ENCODE measurements around the gene GLT1D1. TPM values are rescaled to one million over a fixed set of nuclear protein-coding genes. Genes with fewer than 3 reads are reported as not detected.

GLT1D1 gene
- total RNA-seq, 1 experiment from 2014 or later = not detected

GRCh38 chr12:128863957-128864356 lies 10.7 kb downstream of the GLT1D1 start:
- Histone ChIP-seq H3K4me2 (ENCODE audit: low read length) (no peak overlapping the region), H3K9me2 (ENCODE audit: insufficient read depth) (no peaks in the 10 kb centered on the region), H3K9me3 (ENCODE audit: control insufficient read depth in 1 of 2, insufficient read depth in 1 of 2, low read depth in 1 of 2, low read length in 2 of 2) (no peaks in the 10 kb centered on the region), H3K4me3 (replicated peaks in 1 of 2; ENCODE audit: low read depth in 1 of 2, low read length in 2 of 2) (no peak overlapping the region), H3K79me2 (ENCODE audit: insufficient read depth, low read length) (no peaks in the 10 kb centered on the region), H3K9ac (ENCODE audit: low read length) (no peak overlapping the region), H3K4me1 (ENCODE audit: control insufficient read depth in 1 of 2, insufficient read depth in 2 of 2, low read length in 2 of 2) (no peaks in the 10 kb centered on the region), H4K20me1 (ENCODE audit: insufficient read depth) (no peaks in the 10 kb centered on the region), H3K36me3 (ENCODE audit: control insufficient read depth in 1 of 2, insufficient read depth in 2 of 2, low read length in 2 of 2) (no peaks in the 10 kb centered on the region), H3K27me3 (ENCODE audit: insufficient read depth, low read length) (no peaks in the 10 kb centered on the region), H2AFZ (ENCODE audit: low read depth, low read length, poor library complexity, severe bottlenecking) (no peak overlapping the region), H3K27ac (ENCODE audit: low read depth, low read length) (no peak overlapping the region)
- TF ChIP-seq ELF1 (IDR thresholded peaks at IDR 0.05; ENCODE audit: borderline replicate concordance, low read depth) = no peak
- TF ChIP-seq ZFX (IDR thresholded peaks at IDR 0.05) = no peak
- no peak for TF ChIP-seq CTCF (IDR thresholded peaks at IDR 0.05 in 2 of 3, conservative IDR thresholded peaks at IDR 0.05 in 1 of 3; ENCODE audit: borderline replicate concordance in 1 of 3, insufficient read depth in 1 of 3, low read depth in 2 of 3, low read length in 2 of 3)
- TF ChIP-seq TCF7L2 (IDR thresholded peaks at IDR 0.05; ENCODE audit: borderline replicate concordance, extremely low read depth, insufficient read depth, insufficient read length) = no peak
- ChIA-PET RAD21 (ENCODE audit: low non-redundant PET in 1 of 2, low total read pairs in 2 of 2, uncharacterized antibody in 2 of 2, unreplicated experiment in 2 of 2) (no interaction called here), POLR2A (no interaction called here), CTCF (no interaction called here)
- BruUV-seq (replicated peaks) = no TSS peak
- intact Hi-C loops (cut with micrococcal nuclease) = no loop called here
- DNase-seq (ENCODE audit: low read depth, low spot score) = no peak
- no peak for ATAC-seq

GRCh38 chr12:128864516-128865186 lies 11.4 kb downstream of the GLT1D1 start:
- RAD21 ChIA-PET (ENCODE audit: low non-redundant PET in 1 of 2, low total read pairs in 2 of 2, uncharacterized antibody in 2 of 2, unreplicated experiment in 2 of 2) = no interaction called here
- TF ChIP-seq ZBTB33 (IDR thresholded peaks at IDR 0.05; ENCODE audit: extremely low read depth, insufficient replicate concordance, low read length) (no peak), MAX (IDR thresholded peaks at IDR 0.05) (no peak), TCF7L2 (IDR thresholded peaks at IDR 0.05; ENCODE audit: borderline replicate concordance, extremely low read depth, insufficient read depth, insufficient read length) (no peak), RAD21 (IDR thresholded peaks at IDR 0.05; ENCODE audit: low read depth) (no peak), REST (IDR thresholded peaks at IDR 0.05; ENCODE audit: low read depth) (no peak), YY1 (IDR thresholded peaks at IDR 0.05; ENCODE audit: extremely low read depth, insufficient replicate concordance, low read depth, low read length) (no peak), EGR1 (IDR thresholded peaks at IDR 0.05; ENCODE audit: low read depth) (no peak), CEBPB (IDR thresholded peaks at IDR 0.05; ENCODE audit: low read depth) (no peak)

More at GRCh38 chr12:128864516-128865186, 11.4 kb downstream of the GLT1D1 start:
- intact Hi-C loops (cut with micrococcal nuclease) = no loop called here
- ATAC-seq (no peak), DNase-seq (ENCODE audit: low read depth, low spot score) (no peak)
- no peaks in the 10 kb centered on the region for H3K9me3 ChIP-seq (ENCODE audit: control insufficient read depth in 1 of 2, insufficient read depth in 1 of 2, low read depth in 1 of 2, low read length in 2 of 2)
- H4K20me1 ChIP-seq (ENCODE audit: insufficient read depth) = no peaks in the 10 kb centered on the region
- H3K27ac ChIP-seq (ENCODE audit: low read depth, low read length) = no peak overlapping the region
- no TSS peak for BruUV-seq (replicated peaks)
- POLR2A ChIA-PET = no interaction called here
- no peaks in the 10 kb centered on the region for H3K27me3 ChIP-seq (ENCODE audit: insufficient read depth, low read length)
- H2AFZ ChIP-seq (ENCODE audit: low read depth, low read length, poor library complexity, severe bottlenecking) = no peak overlapping the region
- no peak overlapping the region for H3K4me3 ChIP-seq (replicated peaks in 1 of 2; ENCODE audit: low read depth in 1 of 2, low read length in 2 of 2)
- no peaks in the 10 kb centered on the region for H3K36me3 ChIP-seq (ENCODE audit: control insufficient read depth in 1 of 2, insufficient read depth in 2 of 2, low read length in 2 of 2)
- no peak overlapping the region for H3K9ac ChIP-seq (ENCODE audit: low read length)
- CTCF ChIA-PET = no interaction called here
- H3K4me2 ChIP-seq (ENCODE audit: low read length) = no peak overlapping the region
- H3K4me1 ChIP-seq (ENCODE audit: control insufficient read depth in 1 of 2, insufficient read depth in 2 of 2, low read length in 2 of 2) = no peaks in the 10 kb centered on the region
- H3K9me2 ChIP-seq (ENCODE audit: insufficient read depth) = no peaks in the 10 kb centered on the region
- H3K79me2 ChIP-seq (ENCODE audit: insufficient read depth, low read length) = no peaks in the 10 kb centered on the region
